GM23248 (cell line): ENCODE measurements around the gene LIN28A. TPM values are rescaled to one million over a fixed set of nuclear protein-coding genes. Genes with fewer than 3 reads are reported as not detected.

Experiments
- DNase-seq: peaks from one replicate; pipeline ENCODE4 v3.0.0-alpha.2; 2015
- H2AFZ ChIP-seq: fragments of 200-600 bp; sonication (generic); 2 replicates; pipeline ENCODE4 v1.6.1; 2016; ENCODE audit warnings: antibody characterized with exemption
- H3F3A ChIP-seq: fragments of 200-600 bp; sonication (generic); 2 replicates; pipeline ENCODE4 v1.6.1; 2016; ENCODE audit warnings: mild to moderate bottlenecking, antibody characterized with exemption, mixed run types; ENCODE audit not compliant: insufficient read depth
- H3K27ac ChIP-seq: fragments of 200-600 bp; sonication (generic); 2 replicates; pipeline ENCODE4 v1.5.1; 2016; ENCODE audit warnings: mild to moderate bottlenecking
- H3K27me3 ChIP-seq: fragments of 200-600 bp; sonication (generic); replicated peaks from 2 replicates; pipeline ENCODE4 v1.6.1; 2016; ENCODE audit warnings: mild to moderate bottlenecking; ENCODE audit not compliant: insufficient read depth
- H3K36me3 ChIP-seq: fragments of 200-600 bp; sonication (generic); 2 replicates; pipeline ENCODE4 v1.6.1; 2016; ENCODE audit warnings: low read depth, mild to moderate bottlenecking
- H3K4me1 ChIP-seq: fragments of 200-600 bp; sonication (generic); 2 replicates; pipeline ENCODE4 v1.6.1; 2016; ENCODE audit warnings: mild to moderate bottlenecking; ENCODE audit not compliant: insufficient read depth
- H3K4me2 ChIP-seq: fragments of 200-600 bp; sonication (generic); one replicate; pipeline ENCODE4 v1.6.1; 2016; ENCODE audit warnings: mild to moderate bottlenecking; ENCODE audit not compliant: unreplicated experiment
- H3K4me3 ChIP-seq: fragments of 200-600 bp; sonication (generic); 2 replicates; pipeline ENCODE4 v1.5.1; 2016; ENCODE audit warnings: mild to moderate bottlenecking
- H3K79me2 ChIP-seq: fragments of 200-600 bp; sonication (generic); 2 replicates; pipeline ENCODE4 v1.6.1; 2016; ENCODE audit warnings: mild to moderate bottlenecking; ENCODE audit not compliant: insufficient read depth
- H3K9ac ChIP-seq: fragments of 200-600 bp; sonication (generic); 2 replicates; pipeline ENCODE4 v1.6.1; 2016; ENCODE audit warnings: mild to moderate bottlenecking
- H3K9me2 ChIP-seq: fragments of 200-600 bp; sonication (generic); 2 replicates; pipeline ENCODE4 v1.6.1; 2016; ENCODE audit warnings: mixed run types, mild to moderate bottlenecking, moderate library complexity; ENCODE audit not compliant: insufficient read depth
- H3K9me3 ChIP-seq: fragments of 200-600 bp; sonication (generic); one replicate; pipeline ENCODE4 v1.6.1; 2017; ENCODE audit warnings: low read depth
- H4K20me1 ChIP-seq: fragments of 200-600 bp; sonication (generic); 2 replicates; pipeline ENCODE4 v1.6.0; 2016; ENCODE audit not compliant: insufficient read depth
- EZH2 ChIP-seq: fragments of 200-600 bp; sonication (generic); IDR thresholded peaks from 2 replicates; pipeline ENCODE4 v1.6.1; 2018; ENCODE audit warnings: antibody characterized with exemption, mild to moderate bottlenecking; ENCODE audit not compliant: insufficient read depth, poor library complexity, severe bottlenecking
- EZH2phosphoT487 ChIP-seq: fragments of 200-600 bp; sonication (generic); IDR thresholded peaks from 2 replicates; pipeline ENCODE4 v1.6.1; 2018; ENCODE audit warnings: antibody characterized with exemption, moderate library complexity, mild to moderate bottlenecking, low read depth; ENCODE audit not compliant: insufficient read depth
- WGBS, 2 experiments: methylation state at CpG; one replicate each; pipeline ENCODE4 v1.1.6; 2015 to 2017; ENCODE audit warnings: low lambda C conversion rate in 2 of 2, low coverage in 1 of 2; ENCODE audit errors: missing lambda C conversion rate in 2 of 2; 5-methylcytosine and 5-hydroxymethylcytosine counted together
- in situ Hi-C: fragments of 300-500 bp; cut with MboI; formaldehyde crosslinking; loops from 2 replicates; pipeline ENCODE4 v1.15.0; 2020
- polyA plus RNA-seq: library from polyadenylated mRNA; unstranded; fragments of >200 nt; fragmentation: Nextera tagmentation; extraction: Ambion mirVana; gene quantifications from 2 replicates; pipeline ENCODE4 v1.2.1, GENCODE V29; 2016
- total RNA-seq: library from RNA; depleted of rRNA; stranded (reverse); fragments of >200 nt; shearing (Covaris generic); gene quantifications from 2 replicates; pipeline ENCODE4 v1.2.3, GENCODE V29; 2014

The LIN28A gene
- total and polyA plus RNA-seq, 2 experiments from 2014 or later, result 0.14 TPM; not detected in 1

DNA sequence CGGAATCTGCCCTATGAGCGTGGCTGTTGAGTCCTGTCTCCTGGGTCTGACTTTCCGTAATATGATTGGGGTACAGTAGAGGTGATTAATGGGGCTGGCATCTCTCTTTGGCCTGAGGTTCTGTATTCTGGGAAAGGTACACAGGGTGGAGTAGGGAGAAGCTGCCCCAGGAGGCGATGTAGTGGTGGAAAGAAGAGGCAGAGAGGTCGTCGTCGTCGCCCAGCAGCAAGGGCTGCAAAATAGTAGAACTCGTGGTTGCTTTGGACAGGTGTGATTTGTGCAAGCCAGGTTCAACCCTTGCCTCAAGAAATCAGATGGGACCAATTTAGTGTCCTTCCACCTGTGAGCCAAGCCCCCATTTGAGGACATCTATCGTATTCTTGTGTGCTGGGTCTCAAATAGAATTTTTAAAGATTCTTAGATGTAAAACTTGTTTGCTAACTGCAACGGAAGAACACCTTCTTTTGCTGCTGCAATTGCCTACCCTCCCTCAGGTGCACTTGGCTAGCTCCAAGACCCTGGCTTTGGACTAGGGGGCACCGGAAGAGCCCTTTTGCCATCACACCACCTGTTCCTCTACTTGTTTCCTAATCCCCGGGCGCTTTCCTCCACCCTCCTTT, 60.4 kb downstream of the LIN28A start:
- Histone ChIP-seq H3K9ac (no peak overlapping the region), H3K4me3 (peak overlapping the region; percentile 100), H3K27ac (no peak overlapping the region), H3F3A (peaks cover 26% of the 10 kb centered on the region), H3K79me2 (peaks cover 22% of the 10 kb centered on the region), H2AFZ (no peak overlapping the region), H3K27me3 (no peaks in the 10 kb centered on the region), H3K9me3 (no peaks in the 10 kb centered on the region), H3K4me2 (peak overlapping the region; percentile 83), H4K20me1 (0 out of 2 replicates have a peak, but pooled peaks cover 13% of the 10 kb centered on the region), H3K36me3 (peaks cover 22% of the 10 kb centered on the region), H3K9me2 (no peaks in the 10 kb centered on the region), H3K4me1 (peaks cover 19% of the 10 kb centered on the region)
- in situ Hi-C loops, result no loop called here
- DNase-seq, result no peak
- 55 to 59% methylated on average over 14 of the region's 14 CpGs for WGBS, 2 experiments
- TF ChIP-seq EZH2phosphoT487 (no peak), EZH2 (no peak)

DNA sequence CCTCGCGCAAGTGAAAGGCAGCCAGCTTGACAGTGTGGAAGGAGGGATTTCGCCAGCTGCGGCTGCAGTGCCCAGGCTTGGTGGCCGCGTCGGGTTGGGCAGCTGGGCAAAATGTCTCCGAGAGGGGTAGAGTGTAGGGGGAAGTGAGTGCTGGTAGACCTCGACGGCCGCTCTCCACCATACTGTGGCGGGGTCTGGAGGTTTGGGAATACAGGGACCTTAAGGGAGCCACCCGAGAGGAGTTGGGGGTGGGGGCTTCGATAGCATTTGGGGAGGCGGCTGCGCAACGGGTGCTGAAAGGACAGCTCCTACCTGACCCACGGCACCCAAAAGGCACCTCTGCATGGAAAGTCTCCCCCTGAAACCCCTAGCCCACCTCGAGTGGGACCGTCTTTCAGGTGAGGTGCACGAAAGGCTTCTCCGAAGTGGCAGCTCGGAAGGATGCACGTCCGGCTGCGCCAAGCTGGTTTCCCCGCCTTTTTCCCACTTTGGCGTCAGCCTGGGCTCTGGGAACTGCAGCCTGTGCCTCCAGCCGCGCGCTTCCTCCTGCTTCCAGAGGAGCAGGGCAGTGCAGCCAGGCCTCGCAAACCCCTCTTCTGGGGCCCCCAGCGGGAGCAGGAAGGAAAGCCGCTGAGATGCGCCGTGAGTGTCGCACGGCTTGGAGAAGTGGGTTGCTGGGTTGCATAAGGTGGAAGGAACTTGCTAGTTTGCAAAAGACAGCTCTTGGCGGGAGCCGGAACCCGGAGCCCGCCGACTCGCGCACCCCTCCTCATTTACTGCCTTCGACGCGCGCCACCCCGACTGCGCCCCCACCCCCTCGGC, 61.1 kb downstream of the LIN28A start:
- Histone ChIP-seq H3K4me2 (peak overlapping the region; percentile 83), H3F3A (peaks cover 33% of the 10 kb centered on the region), H3K4me1 (peaks cover 19% of the 10 kb centered on the region), H3K79me2 (peaks cover 23% of the 10 kb centered on the region), H3K9me3 (no peaks in the 10 kb centered on the region), H3K9me2 (no peaks in the 10 kb centered on the region), H3K36me3 (peaks cover 29% of the 10 kb centered on the region), H3K9ac (peak overlapping the region; percentile 100), H3K4me3 (peak overlapping the region; percentile 100), H2AFZ (peak overlapping the region; percentile 38; the same call in 1 of the 2 replicates), H4K20me1 (0 out of 2 replicates have a peak, but pooled peaks cover 13% of the 10 kb centered on the region), H3K27ac (peak overlapping the region; percentile 99), H3K27me3 (no peaks in the 10 kb centered on the region)
- DNase-seq, result peak; percentile 90
- in situ Hi-C loops, result no loop called here
- TF ChIP-seq EZH2phosphoT487 (no peak), EZH2 (no peak)
- WGBS, 2 experiments, result 1 to 2% methylated on average over 37 to 52 of the region's 52 CpGs

GRCh38 chr1:26472320-26472900, 61.8 kb downstream of the LIN28A start, which contains the start of gene HMGN2:
Gene HMGN2 (plus strand): TSS chr1:26472440. CDS start chr1:26472613, 173 bp downstream.
- peak within 1 kb of the TSS; percentile 100 for H3K9ac ChIP-seq
- H3K27me3 ChIP-seq, result no peaks in the 10 kb centered on the region
- H3K4me3 ChIP-seq, result peak within 1 kb of the TSS; percentile 100
- in situ Hi-C loops, result no loop called here
- peak within 1 kb of the TSS; percentile 94 for H3K4me2 ChIP-seq
- peaks cover 23% of the 10 kb centered on the region for H3K79me2 ChIP-seq
- peak within 1 kb of the TSS; percentile 38; the same call in 1 of the 2 replicates for H2AFZ ChIP-seq
- TF ChIP-seq EZH2 (no peak), EZH2phosphoT487 (no peak)
- H3F3A ChIP-seq, result peaks cover 40% of the 10 kb centered on the region
- H3K36me3 ChIP-seq, result peaks cover 32% of the 10 kb centered on the region
- H3K4me1 ChIP-seq, result peaks cover 19% of the 10 kb centered on the region
- DNase-seq, result peak; percentile 95
- peak within 1 kb of the TSS; percentile 99 for H3K27ac ChIP-seq
- H3K9me3 ChIP-seq, result no peaks in the 10 kb centered on the region
- H3K9me2 ChIP-seq, result no peaks in the 10 kb centered on the region
- H4K20me1 ChIP-seq, result 0 out of 2 replicates have a peak, but pooled peaks cover 16% of the 10 kb centered on the region
- WGBS, 2 experiments, result 0 to 1% methylated on average over 50 to 62 of the region's 69 CpGs
